ENCODE data around the gene NFYC.

DNA sequence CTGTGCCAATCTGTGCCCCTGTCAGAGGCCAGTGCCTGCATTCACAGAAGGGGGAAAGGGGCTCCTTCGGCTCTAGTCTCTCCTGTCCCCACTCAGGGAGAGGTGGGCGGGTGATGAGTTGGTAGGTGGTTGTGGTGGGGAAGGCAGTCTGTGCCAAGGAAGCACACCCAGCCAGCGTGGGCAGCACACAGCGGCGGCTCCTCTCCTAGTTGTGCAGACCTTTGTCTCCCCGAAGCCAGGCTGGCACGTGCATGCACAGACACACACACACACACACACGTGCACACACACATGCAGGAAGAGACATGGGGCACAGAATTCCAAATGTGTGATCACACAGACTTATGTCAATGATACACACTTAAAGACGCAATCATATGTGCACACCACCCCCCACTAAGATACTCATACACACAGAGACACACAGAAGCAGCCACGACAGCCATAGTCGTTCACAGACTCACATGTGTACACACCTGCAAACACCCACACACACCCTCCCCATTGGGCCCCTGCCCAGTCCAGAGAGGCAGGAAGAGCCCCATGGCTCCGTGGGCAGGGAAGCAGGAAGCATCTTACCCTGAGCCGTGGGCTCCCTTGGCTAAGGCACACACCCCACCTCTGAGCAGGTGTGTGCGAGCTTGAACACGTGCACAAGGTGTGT lies 42.4 kb upstream of the NFYC start:
- TF ChIP-seq, protein P1, sequence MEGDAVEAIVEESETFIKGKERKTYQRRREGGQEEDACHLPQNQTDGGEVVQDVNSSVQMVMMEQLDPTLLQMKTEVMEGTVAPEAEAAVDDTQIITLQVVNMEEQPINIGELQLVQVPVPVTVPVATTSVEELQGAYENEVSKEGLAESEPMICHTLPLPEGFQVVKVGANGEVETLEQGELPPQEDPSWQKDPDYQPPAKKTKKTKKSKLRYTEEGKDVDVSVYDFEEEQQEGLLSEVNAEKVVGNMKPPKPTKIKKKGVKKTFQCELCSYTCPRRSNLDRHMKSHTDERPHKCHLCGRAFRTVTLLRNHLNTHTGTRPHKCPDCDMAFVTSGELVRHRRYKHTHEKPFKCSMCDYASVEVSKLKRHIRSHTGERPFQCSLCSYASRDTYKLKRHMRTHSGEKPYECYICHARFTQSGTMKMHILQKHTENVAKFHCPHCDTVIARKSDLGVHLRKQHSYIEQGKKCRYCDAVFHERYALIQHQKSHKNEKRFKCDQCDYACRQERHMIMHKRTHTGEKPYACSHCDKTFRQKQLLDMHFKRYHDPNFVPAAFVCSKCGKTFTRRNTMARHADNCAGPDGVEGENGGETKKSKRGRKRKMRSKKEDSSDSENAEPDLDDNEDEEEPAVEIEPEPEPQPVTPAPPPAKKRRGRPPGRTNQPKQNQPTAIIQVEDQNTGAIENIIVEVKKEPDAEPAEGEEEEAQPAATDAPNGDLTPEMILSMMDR (IDR thresholded peaks at IDR 0.05): no peak
- TF ChIP-seq POLR2A (IDR thresholded peaks at IDR 0.05): no peak
- no peak for TF ChIP-seq EP300 (IDR thresholded peaks at IDR 0.05)
